ENCODE data around the gene ITGB2. TPM values are rescaled to one million over a fixed set of nuclear protein-coding genes. Genes with fewer than 3 reads are reported as not detected.

ITGB2 gene
- total and polyA plus RNA-seq, 2 donors (not counting 1 experiment from before 2014, with no cell fraction given), result 0.05 TPM; not detected in 1

DNA sequence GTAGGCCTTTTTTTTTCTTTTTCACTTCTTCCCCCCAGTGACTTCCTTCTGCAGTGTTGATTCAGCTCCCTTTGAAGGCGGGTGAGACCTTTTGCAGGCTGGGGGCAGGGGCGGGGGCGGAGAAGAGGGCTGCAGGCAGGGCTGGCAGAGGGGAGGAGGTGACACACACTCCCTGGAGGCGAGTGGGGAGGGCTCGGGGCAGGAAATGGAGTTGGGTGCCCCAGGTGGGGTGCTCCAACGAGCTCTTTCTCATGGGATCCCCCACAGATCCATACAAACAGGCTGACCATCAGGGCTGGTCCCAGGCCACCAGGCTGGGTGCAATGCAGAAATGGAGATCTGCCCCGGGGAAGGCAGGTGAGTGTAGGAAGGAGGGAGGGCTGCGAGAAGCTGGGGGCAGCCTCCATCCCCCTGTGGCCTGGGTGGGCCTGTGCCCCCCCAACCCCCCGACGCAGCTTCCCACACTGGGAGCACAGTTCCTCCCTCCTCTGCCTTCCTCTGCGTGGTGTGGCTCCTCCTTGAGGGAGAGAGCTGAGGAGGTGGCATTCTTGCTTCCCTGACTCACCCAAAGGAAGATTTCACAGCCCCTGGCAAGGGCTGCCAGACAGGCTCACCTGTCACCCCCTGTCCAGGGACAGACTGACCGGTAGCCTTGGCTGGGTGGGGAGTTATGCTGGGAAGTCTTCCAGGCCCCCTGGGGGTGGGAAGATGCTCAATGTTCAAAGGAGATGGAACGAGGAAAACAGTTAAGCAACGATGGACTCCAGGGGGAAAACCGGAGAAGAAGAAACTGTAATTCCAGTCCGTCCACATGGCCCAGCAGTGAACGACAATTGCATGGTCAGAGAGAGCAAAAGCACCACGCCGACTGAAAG lies 7.1 kb upstream of the ITGB2 start:
- peak in 1 of 2 donors; percentile 72 for DNase-seq (ENCODE audit: low read depth in 2 of 2)
- peak overlapping the region; percentile 32 for H3K4me2 ChIP-seq (ENCODE audit: extremely low read depth, insufficient read depth, low read length)
- H3K27ac ChIP-seq (ENCODE audit: insufficient read depth, low read length), result no peak overlapping the region
- H4K20me1 ChIP-seq (ENCODE audit: control insufficient read depth, extremely low read depth, insufficient read depth, low read length), result no peaks in the 10 kb centered on the region
- peaks cover 38% of the 10 kb centered on the region for H3K27me3 ChIP-seq (ENCODE audit: control insufficient read depth, insufficient read depth, low read length)
- H3K36me3 ChIP-seq (ENCODE audit: control insufficient read depth, insufficient read depth, low read length), result no peaks in the 10 kb centered on the region
- H2AFZ ChIP-seq (ENCODE audit: low read length), result no peak overlapping the region
- H3K4me1 ChIP-seq (ENCODE audit: control insufficient read depth, extremely low read depth, insufficient read depth, low read length), result peaks cover 14% of the 10 kb centered on the region
- no peaks in the 10 kb centered on the region for H3K9me3 ChIP-seq (ENCODE audit: control insufficient read depth, insufficient read depth, low read depth, low read length)
- H3K4me3 ChIP-seq (replicated peaks in 1 of 4; ENCODE audit: control extremely low read depth in 1 of 4, insufficient read depth in 1 of 4, low read depth in 3 of 4, low read length in 4 of 4), result no peak overlapping the region
- no peak overlapping the region for H3K9ac ChIP-seq (ENCODE audit: insufficient read depth, low read length)
- no peaks in the 10 kb centered on the region for H3K79me2 ChIP-seq (ENCODE audit: control insufficient read depth, insufficient read depth, low read length)
- TF ChIP-seq, protein P1, sequence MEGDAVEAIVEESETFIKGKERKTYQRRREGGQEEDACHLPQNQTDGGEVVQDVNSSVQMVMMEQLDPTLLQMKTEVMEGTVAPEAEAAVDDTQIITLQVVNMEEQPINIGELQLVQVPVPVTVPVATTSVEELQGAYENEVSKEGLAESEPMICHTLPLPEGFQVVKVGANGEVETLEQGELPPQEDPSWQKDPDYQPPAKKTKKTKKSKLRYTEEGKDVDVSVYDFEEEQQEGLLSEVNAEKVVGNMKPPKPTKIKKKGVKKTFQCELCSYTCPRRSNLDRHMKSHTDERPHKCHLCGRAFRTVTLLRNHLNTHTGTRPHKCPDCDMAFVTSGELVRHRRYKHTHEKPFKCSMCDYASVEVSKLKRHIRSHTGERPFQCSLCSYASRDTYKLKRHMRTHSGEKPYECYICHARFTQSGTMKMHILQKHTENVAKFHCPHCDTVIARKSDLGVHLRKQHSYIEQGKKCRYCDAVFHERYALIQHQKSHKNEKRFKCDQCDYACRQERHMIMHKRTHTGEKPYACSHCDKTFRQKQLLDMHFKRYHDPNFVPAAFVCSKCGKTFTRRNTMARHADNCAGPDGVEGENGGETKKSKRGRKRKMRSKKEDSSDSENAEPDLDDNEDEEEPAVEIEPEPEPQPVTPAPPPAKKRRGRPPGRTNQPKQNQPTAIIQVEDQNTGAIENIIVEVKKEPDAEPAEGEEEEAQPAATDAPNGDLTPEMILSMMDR (conservative IDR thresholded peaks at IDR 0.05 in 1 of 2, IDR thresholded peaks at IDR 0.05 in 1 of 2; ENCODE audit: low read depth in 1 of 2, low read length in 2 of 2), result no peak
- TF ChIP-seq EZH2 (IDR thresholded peaks at IDR 0.05; ENCODE audit: low read length, missing control alignments), result no peak

GRCh38 chr21:44927259-44927586 lies 6.5 kb upstream of the ITGB2 start:
- H3K36me3 ChIP-seq (ENCODE audit: control insufficient read depth, insufficient read depth, low read length), result no peaks in the 10 kb centered on the region

GRCh38 chr21:44926331-44927101 lies 5.8 kb upstream of the ITGB2 start:
- H4K20me1 ChIP-seq (ENCODE audit: control insufficient read depth, extremely low read depth, insufficient read depth, low read length), result no peaks in the 10 kb centered on the region
- no peak overlapping the region for H3K27ac ChIP-seq (ENCODE audit: insufficient read depth, low read length)
- DNase-seq (ENCODE audit: low read depth in 2 of 2), result peak in 1 of 2 donors; percentile 64
- no peaks in the 10 kb centered on the region for H3K9me3 ChIP-seq (ENCODE audit: control insufficient read depth, insufficient read depth, low read depth, low read length)
- no peaks in the 10 kb centered on the region for H3K36me3 ChIP-seq (ENCODE audit: control insufficient read depth, insufficient read depth, low read length)
- no peak overlapping the region for H2AFZ ChIP-seq (ENCODE audit: low read length)
- H3K9ac ChIP-seq (ENCODE audit: insufficient read depth, low read length), result no peak overlapping the region
- peaks cover 12% of the 10 kb centered on the region for H3K4me1 ChIP-seq (ENCODE audit: control insufficient read depth, extremely low read depth, insufficient read depth, low read length)
- no peaks in the 10 kb centered on the region for H3K79me2 ChIP-seq (ENCODE audit: control insufficient read depth, insufficient read depth, low read length)
- peaks cover 36% of the 10 kb centered on the region for H3K27me3 ChIP-seq (ENCODE audit: control insufficient read depth, insufficient read depth, low read length)
- H3K4me3 ChIP-seq (replicated peaks in 1 of 4; ENCODE audit: control extremely low read depth in 1 of 4, insufficient read depth in 1 of 4, low read depth in 3 of 4, low read length in 4 of 4), result no peak overlapping the region
- H3K4me2 ChIP-seq (ENCODE audit: extremely low read depth, insufficient read depth, low read length), result no peak overlapping the region
- TF ChIP-seq EZH2 (IDR thresholded peaks at IDR 0.05; ENCODE audit: low read length, missing control alignments), result no peak
- TF ChIP-seq, protein P1 (conservative IDR thresholded peaks at IDR 0.05 in 1 of 2, IDR thresholded peaks at IDR 0.05 in 1 of 2; ENCODE audit: low read depth in 1 of 2, low read length in 2 of 2), result no peak

More at GRCh38 chr21:44927259-44927586, 6.5 kb upstream of the ITGB2 start:
- Histone ChIP-seq H3K27me3 (ENCODE audit: control insufficient read depth, insufficient read depth, low read length) (peaks cover 41% of the 10 kb centered on the region), H3K4me1 (ENCODE audit: control insufficient read depth, extremely low read depth, insufficient read depth, low read length) (peaks cover 14% of the 10 kb centered on the region), H3K9ac (ENCODE audit: insufficient read depth, low read length) (no peak overlapping the region), H3K9me3 (ENCODE audit: control insufficient read depth, insufficient read depth, low read depth, low read length) (no peaks in the 10 kb centered on the region), H3K4me3 (replicated peaks in 1 of 4; ENCODE audit: control extremely low read depth in 1 of 4, insufficient read depth in 1 of 4, low read depth in 3 of 4, low read length in 4 of 4) (no peak overlapping the region), H3K27ac (ENCODE audit: insufficient read depth, low read length) (no peak overlapping the region), H2AFZ (ENCODE audit: low read length) (no peak overlapping the region), H3K4me2 (ENCODE audit: extremely low read depth, insufficient read depth, low read length) (no peak overlapping the region), H3K79me2 (ENCODE audit: control insufficient read depth, insufficient read depth, low read length) (no peaks in the 10 kb centered on the region), H4K20me1 (ENCODE audit: control insufficient read depth, extremely low read depth, insufficient read depth, low read length) (no peaks in the 10 kb centered on the region)
- no peak for DNase-seq (ENCODE audit: low read depth in 2 of 2)
- TF ChIP-seq EZH2 (IDR thresholded peaks at IDR 0.05; ENCODE audit: low read length, missing control alignments), result no peak
- TF ChIP-seq, protein P1 (conservative IDR thresholded peaks at IDR 0.05 in 1 of 2, IDR thresholded peaks at IDR 0.05 in 1 of 2; ENCODE audit: low read depth in 1 of 2, low read length in 2 of 2), result no peak

All from fibroblast of lung (primary cell).